Psoas muscle (tissue), 8 donors: ENCODE data around the gene DARS2. TPM values are rescaled to one million over a fixed set of nuclear protein-coding genes. Genes with fewer than 3 reads are reported as not detected.

Experiments
- ATAC-seq, 4 donors: fragments of 200-7000 bp; cut with Tn5 transposase; one replicate each; pipeline ENCODE4 v1.9.1; 2020; ENCODE audit warnings: moderate library complexity in 3 of 4, mild to moderate bottlenecking in 2 of 4
- DNase-seq, 2 donors: peaks; one replicate each; pipeline ENCODE4 v3.0.0-alpha.2; 2020
- H3K27ac ChIP-seq: fragments of 200-600 bp; one replicate; pipeline ENCODE4 v1.8.0; 2022
- H3K27me3 ChIP-seq, 3 donors: fragments of 200-600 bp in 1 of 3; one replicate each; pipeline versions ENCODE4 v1.6.1 to v1.8.0; 2013 to 2022; ENCODE audit warnings: low read length in 2 of 3, mild to moderate bottlenecking in 2 of 3, moderate library complexity in 1 of 3; ENCODE audit not compliant: insufficient read depth in 3 of 3
- H3K36me3 ChIP-seq, 2 donors: fragments of 200-600 bp in 1 of 2; one replicate each; pipeline versions ENCODE4 v1.6.1 to v1.8.0; 2013 to 2022; ENCODE audit warnings: low read depth in 1 of 2, mild to moderate bottlenecking in 1 of 2, moderate library complexity in 1 of 2; ENCODE audit not compliant: insufficient read depth in 1 of 2
- H3K4me1 ChIP-seq: fragments of 200-600 bp; one replicate; pipeline ENCODE4 v1.8.0; 2022
- H3K4me3 ChIP-seq: fragments of 200-600 bp; one replicate; pipeline ENCODE4 v1.8.0; 2022; ENCODE audit warnings: mild to moderate bottlenecking
- H3K9me3 ChIP-seq: fragments of 200-600 bp; one replicate; pipeline ENCODE4 v1.8.0; 2022
- WGBS, 3 donors: extraction: QIAGEN DNeasy Blood & Tissue Kit; methylation state at CpG; one replicate each; pipeline versions ENCODE4 v1.1.6 to v1.1.7; 2013; 5-methylcytosine and 5-hydroxymethylcytosine counted together
- intact Hi-C, 2 donors: fragments of 100-400 bp; cut with DNase I; formaldehyde crosslinking; loops; one replicate each; pipeline versions ENCODE4 v1.11.0 to v1.14.2; 2022
- polyA plus RNA-seq, 3 donors: library from polyadenylated mRNA; stranded (reverse); fragments of 200-250 nt; gene quantifications; one replicate each; pipeline ENCODE4 v1.2.3, GENCODE V29; 2013
- total RNA-seq, 4 donors: library from RNA; stranded (reverse); fragmentation: NEBNext Ultra II Directional in 2 of 4; extraction: Animal tissue kit (Norgen Biotek cat#: 25700) in 2 of 4; gene quantifications; one replicate each; pipeline versions ENCODE4 v1.2.1 to v1.2.4, GENCODE V29; 2021 to 2023
- TF ChIP-seq, protein P1 (sequence below): fragments of 200-600 bp; IDR thresholded peaks from one replicate; pipeline ENCODE4 v1.8.0; 2022; ENCODE audit warnings: antibody characterized with exemption
- donor health status: healthy with polysubstance abuse.
- donor health status: DM: no; HTN: no; CAD: no; lungs with moderate emphysema.
- donor health status: Bipolar disorder and iron deficiency.
- donor health status: healthy.
- donor health status: DM: yes; HTN: yes; CAD: no.
- donor health status: DM: no; HTN: no; CAD: no.
- donor health status: DM: no; HTN: no; CAD: no.
- donor health status: DM: yes; HTN: yes; CAD: no.

Gene DARS2
- total and polyA plus RNA-seq, 7 donors, result 4.5 to 14.3 (median 7.3) TPM

DNA sequence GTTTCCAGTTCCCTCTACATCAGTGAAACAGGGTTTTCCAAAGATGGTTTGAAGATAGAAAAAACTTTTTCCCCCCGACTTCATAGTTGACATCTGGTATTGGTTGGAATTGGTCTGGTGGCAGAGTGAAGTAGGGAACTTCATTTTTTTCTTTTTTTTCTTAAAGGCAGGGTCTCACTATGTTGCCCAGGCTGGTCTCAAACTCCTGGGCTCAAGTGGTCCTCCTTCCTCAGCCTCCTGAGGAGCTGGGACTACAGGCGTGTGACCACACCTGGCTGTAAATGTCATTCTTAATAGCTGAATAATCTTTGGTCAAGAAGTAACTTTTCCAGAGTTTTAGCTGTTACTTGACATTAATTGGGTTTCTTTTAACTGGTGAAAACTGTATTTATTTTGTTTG is 65.4 kb downstream of the DARS2 start:
- no peak overlapping the region for H3K27ac ChIP-seq
- DNase-seq, result no peak
- no peak overlapping the region for H3K4me3 ChIP-seq
- no peaks in the 10 kb centered on the region for H3K4me1 ChIP-seq
- H3K36me3 ChIP-seq, result peaks cover 0 to 41% of the 10 kb centered on the region in 2 donors
- intact Hi-C loops, result no loop called here
- H3K27me3 ChIP-seq, result no peaks in the 10 kb centered on the region
- TF ChIP-seq, protein P1, sequence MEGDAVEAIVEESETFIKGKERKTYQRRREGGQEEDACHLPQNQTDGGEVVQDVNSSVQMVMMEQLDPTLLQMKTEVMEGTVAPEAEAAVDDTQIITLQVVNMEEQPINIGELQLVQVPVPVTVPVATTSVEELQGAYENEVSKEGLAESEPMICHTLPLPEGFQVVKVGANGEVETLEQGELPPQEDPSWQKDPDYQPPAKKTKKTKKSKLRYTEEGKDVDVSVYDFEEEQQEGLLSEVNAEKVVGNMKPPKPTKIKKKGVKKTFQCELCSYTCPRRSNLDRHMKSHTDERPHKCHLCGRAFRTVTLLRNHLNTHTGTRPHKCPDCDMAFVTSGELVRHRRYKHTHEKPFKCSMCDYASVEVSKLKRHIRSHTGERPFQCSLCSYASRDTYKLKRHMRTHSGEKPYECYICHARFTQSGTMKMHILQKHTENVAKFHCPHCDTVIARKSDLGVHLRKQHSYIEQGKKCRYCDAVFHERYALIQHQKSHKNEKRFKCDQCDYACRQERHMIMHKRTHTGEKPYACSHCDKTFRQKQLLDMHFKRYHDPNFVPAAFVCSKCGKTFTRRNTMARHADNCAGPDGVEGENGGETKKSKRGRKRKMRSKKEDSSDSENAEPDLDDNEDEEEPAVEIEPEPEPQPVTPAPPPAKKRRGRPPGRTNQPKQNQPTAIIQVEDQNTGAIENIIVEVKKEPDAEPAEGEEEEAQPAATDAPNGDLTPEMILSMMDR, result no peak
- no peak for ATAC-seq
- no peaks in the 10 kb centered on the region for H3K9me3 ChIP-seq
- WGBS, 3 donors, result 93 to 98% (median 98%) methylated on average over 2 of the region's 2 CpGs

DNA sequence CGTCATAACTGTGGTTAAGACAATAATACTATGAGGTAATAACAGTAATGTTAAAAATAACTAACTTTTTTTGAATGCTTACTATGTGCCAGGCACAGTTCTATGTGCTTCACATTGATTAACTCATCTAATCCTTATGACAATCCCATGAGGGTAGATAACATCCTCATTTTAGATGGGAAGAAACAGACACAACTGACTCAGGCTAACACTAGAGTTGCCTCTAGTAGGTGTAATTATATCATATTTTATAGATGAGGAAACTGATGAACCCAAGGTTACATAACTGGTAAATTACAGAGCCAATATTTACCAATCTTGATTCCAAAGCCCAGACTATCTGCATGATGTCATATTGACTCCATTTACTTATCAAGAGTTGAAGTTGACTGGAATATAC is 69.1 kb downstream of the DARS2 start:
- H3K9me3 ChIP-seq, result no peaks in the 10 kb centered on the region
- H3K27ac ChIP-seq, result no peak overlapping the region
- no peaks in the 10 kb centered on the region for H3K27me3 ChIP-seq
- H3K4me1 ChIP-seq, result no peaks in the 10 kb centered on the region
- TF ChIP-seq, protein P1, result no peak
- DNase-seq (no peak), ATAC-seq (no peak)
- H3K36me3 ChIP-seq, result peaks cover 0 to 14% of the 10 kb centered on the region in 2 donors
- no peak overlapping the region for H3K4me3 ChIP-seq
- WGBS, 3 donors, result 92 to 96% (median 95%) methylated on average over 1 of the region's 1 CpG
- intact Hi-C loops, result no loop called here

DNA sequence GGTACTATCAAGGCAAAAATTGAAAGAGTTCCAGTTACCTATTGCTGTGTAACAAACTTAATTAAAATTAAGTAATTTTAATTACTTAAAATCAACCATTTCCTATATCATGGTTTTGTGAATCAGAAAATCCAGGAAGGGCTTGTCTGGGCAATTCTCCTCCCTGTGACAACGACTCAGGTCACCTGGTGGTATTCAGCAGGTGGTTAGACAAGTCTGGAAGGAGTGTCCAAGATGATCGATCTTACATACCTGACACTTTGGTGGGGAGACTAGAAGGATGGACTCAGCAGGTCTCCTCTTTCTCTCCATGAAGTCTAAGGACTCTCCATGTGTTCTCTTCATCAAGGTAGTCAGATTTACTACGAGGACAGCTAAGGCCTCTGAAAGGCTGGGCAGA is 69.7 kb downstream of the DARS2 start:
- intact Hi-C loops, result no loop called here
- Histone ChIP-seq H3K27ac (no peak overlapping the region), H3K4me3 (no peak overlapping the region), H3K36me3 (peaks cover 0 to 9% of the 10 kb centered on the region in 2 donors), H3K27me3 (no peaks in the 10 kb centered on the region), H3K9me3 (no peaks in the 10 kb centered on the region), H3K4me1 (no peaks in the 10 kb centered on the region)
- no peak for DNase-seq
- ATAC-seq, result no peak
- 60 to 86% (median 69%) methylated on average over 3 of the region's 3 CpGs for WGBS, 3 donors
- TF ChIP-seq, protein P1, result no peak

DNA sequence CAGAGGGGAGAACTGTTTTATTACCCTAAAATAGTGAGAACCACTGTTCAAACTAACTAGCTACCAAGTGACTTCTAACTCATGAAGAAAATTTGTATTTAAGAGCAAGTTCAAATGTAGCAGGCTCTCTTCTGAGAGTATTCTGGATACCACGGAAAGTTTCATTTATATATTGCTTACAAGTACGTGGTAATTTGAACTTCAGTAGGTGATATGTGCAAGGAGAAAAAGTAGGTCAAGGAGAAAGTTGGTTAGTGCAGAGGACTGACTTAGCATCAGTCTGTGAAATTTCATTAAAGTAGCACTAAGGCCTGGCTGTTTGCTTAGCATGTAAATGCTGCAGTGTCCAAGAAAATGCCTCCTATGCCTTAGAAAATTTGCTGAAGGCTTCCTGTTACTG is 76.0 kb downstream of the DARS2 start:
- ATAC-seq, result no peak
- Histone ChIP-seq H3K27me3 (no peaks in the 10 kb centered on the region), H3K36me3 (peaks cover under 1 to 3% of the 10 kb centered on the region in 2 donors), H3K9me3 (no peaks in the 10 kb centered on the region), H3K27ac (no peak overlapping the region), H3K4me3 (no peak overlapping the region), H3K4me1 (no peaks in the 10 kb centered on the region)
- intact Hi-C loops, result no loop called here
- TF ChIP-seq, protein P1, result no peak
- DNase-seq, result no peak
- WGBS, 3 donors, result 46 to 69% (median 59%) methylated on average over 2 of the region's 2 CpGs

DNA sequence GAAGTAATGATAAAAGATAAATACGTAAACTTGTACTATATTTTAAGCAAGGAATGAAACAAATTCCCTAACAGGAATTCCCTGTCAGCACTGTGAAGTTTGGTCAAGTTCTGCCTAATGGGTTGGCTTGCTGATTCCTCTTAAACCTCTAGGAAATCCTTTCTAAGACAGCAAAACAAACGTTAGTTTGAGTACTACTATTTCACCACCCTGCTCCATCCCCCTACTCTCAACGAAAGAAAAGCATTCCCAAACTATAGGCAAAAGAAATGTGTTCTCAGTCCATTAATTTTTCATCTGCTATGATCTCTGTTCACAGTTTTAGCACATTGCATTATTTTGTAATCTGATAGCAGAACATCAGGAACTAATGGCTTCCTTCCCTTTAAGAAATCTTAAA is 76.5 kb downstream of the DARS2 start:
- WGBS, 3 donors, result 45 to 62% (median 50%) methylated on average over 3 of the region's 3 CpGs
- Histone ChIP-seq H3K27ac (no peak overlapping the region), H3K36me3 (peaks cover 0 to 3% of the 10 kb centered on the region in 2 donors), H3K4me1 (no peaks in the 10 kb centered on the region), H3K27me3 (no peaks in the 10 kb centered on the region), H3K4me3 (no peak overlapping the region), H3K9me3 (no peaks in the 10 kb centered on the region)
- DNase-seq, result no peak
- intact Hi-C loops, result no loop called here
- TF ChIP-seq, protein P1, result no peak
- no peak for ATAC-seq
